Measurements from ENCODE around the gene RAB3IL1.

RAB3IL1 gene

DNA sequence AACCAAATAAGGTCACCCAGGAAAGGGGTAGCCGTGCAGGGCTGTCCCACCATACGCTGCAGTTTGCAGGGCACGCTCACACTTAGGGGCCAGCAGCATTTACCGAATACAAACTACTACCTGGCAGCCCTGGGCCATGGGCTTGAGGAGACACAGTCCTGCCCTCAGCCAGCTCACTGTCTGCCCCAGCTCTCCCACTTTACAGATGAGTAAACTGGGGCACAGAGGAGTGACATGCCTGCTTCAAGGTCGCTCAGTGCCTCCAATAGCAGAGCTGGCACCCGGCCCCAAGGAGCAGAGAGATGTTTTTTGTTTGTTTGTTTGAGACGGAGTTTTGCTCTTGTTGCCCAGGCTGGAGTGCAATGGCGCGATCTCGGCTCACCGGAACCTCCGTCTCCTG is 28.8 kb downstream of the RAB3IL1 start:
- Histone ChIP-seq H3K9me3 (ENCODE audit: control extremely low read depth in 1 of 5, control insufficient read depth in 4 of 5, insufficient read depth in 2 of 5, low read depth in 1 of 5, low read length in 4 of 5) (peaks cover 0 to 2% (median 0%) of the 10 kb centered on the region in 5 experiments), H3K4me1 (ENCODE audit: control extremely low read depth in 1 of 4, control insufficient read depth in 4 of 4, insufficient read depth in 4 of 4, low read length in 3 of 4) (peaks cover 0 to 24% (median 19%) of the 10 kb centered on the region in 4 experiments), H3K36me3 (ENCODE audit: control insufficient read depth in 4 of 4, insufficient read depth in 4 of 4, low read length in 3 of 4) (no peaks in the 10 kb centered on the region), H3K27me3 (replicated peaks in 2 of 5; ENCODE audit: control insufficient read depth in 4 of 5, insufficient read depth in 5 of 5, low read length in 4 of 5) (peaks cover 0 to 2% (median 0%) of the 10 kb centered on the region in 5 experiments), H3K27ac (ENCODE audit: insufficient read depth in 1 of 2, low read depth in 1 of 2, low read length in 2 of 2, poor library complexity in 1 of 2, severe bottlenecking in 2 of 2) (no peak overlapping the region), H3K4me3 (ENCODE audit: control insufficient read depth in 1 of 7, extremely low read depth in 1 of 7, insufficient read depth in 4 of 7, low read depth in 2 of 7, low read length in 6 of 7) (no peak overlapping the region)
- WGBS (ENCODE audit: insufficient coverage), result 87% methylated on average over 12 of the region's 12 CpGs
- CTCF ChIA-PET, result interaction anchor here (0.9 to 28.6 kb wide), 6 partner anchors 10 to 219 kb away, joined by 3 to 344 read pairs (median 4); no protein-coding TSS in a partner anchor
- DNase-seq, result no peak
- POLR2A ChIA-PET, result no interaction called here

DNA sequence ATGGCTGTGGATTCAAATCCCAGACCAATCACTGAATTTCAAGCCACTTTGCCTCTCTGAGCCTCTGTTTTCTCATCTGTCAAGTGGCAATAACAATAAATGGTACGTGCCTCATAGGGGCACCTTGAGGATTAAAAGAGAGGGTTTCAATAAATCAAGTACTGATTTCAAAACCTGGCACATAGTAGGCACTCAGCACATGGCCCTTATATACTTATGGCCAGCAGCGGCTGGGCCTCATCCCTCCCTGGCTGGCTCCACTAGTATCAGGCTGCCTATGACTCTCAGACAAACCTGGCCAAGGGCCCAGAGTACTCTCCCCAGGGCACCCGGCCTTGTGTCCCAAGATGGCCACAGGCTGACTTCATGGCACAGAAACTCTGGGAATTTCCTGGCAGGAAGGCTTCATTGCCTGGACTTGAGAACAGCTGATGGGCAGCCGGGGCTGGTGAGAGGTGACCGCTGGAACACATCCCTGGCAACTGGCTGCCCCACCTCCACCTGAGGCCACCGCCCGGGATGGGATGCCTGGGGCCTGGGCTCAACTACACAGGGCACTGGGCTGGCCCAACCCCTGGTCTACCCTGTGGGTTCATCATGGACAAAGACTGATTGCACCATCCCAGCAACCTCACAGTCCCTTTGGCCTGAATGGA is 29.4 kb downstream of the RAB3IL1 start:
- no peak for DNase-seq
- H3K9me3 ChIP-seq (ENCODE audit: control extremely low read depth in 1 of 5, control insufficient read depth in 4 of 5, insufficient read depth in 2 of 5, low read depth in 1 of 5, low read length in 4 of 5), result peaks cover 0 to 2% (median 0%) of the 10 kb centered on the region in 5 experiments
- no peak overlapping the region for H3K4me3 ChIP-seq (ENCODE audit: control insufficient read depth in 1 of 7, extremely low read depth in 1 of 7, insufficient read depth in 4 of 7, low read depth in 2 of 7, low read length in 6 of 7)
- 100% methylated on average over 7 of the region's 7 CpGs for WGBS (ENCODE audit: insufficient coverage)
- H3K27ac ChIP-seq (ENCODE audit: insufficient read depth in 1 of 2, low read depth in 1 of 2, low read length in 2 of 2, poor library complexity in 1 of 2, severe bottlenecking in 2 of 2), result no peak overlapping the region
- POLR2A ChIA-PET, result no interaction called here
- no peaks in the 10 kb centered on the region for H3K36me3 ChIP-seq (ENCODE audit: control insufficient read depth in 4 of 4, insufficient read depth in 4 of 4, low read length in 3 of 4)
- CTCF ChIA-PET, result interaction anchor here (0.9 to 28.6 kb wide), 6 partner anchors 11 to 220 kb away, joined by 3 to 344 read pairs (median 4); no protein-coding TSS in a partner anchor
- peaks cover 0 to 24% (median 19%) of the 10 kb centered on the region in 4 experiments for H3K4me1 ChIP-seq (ENCODE audit: control extremely low read depth in 1 of 4, control insufficient read depth in 4 of 4, insufficient read depth in 4 of 4, low read length in 3 of 4)
- H3K27me3 ChIP-seq (replicated peaks in 2 of 5; ENCODE audit: control insufficient read depth in 4 of 5, insufficient read depth in 5 of 5, low read length in 4 of 5), result peaks cover 0 to 1% (median 0%) of the 10 kb centered on the region in 5 experiments

DNA sequence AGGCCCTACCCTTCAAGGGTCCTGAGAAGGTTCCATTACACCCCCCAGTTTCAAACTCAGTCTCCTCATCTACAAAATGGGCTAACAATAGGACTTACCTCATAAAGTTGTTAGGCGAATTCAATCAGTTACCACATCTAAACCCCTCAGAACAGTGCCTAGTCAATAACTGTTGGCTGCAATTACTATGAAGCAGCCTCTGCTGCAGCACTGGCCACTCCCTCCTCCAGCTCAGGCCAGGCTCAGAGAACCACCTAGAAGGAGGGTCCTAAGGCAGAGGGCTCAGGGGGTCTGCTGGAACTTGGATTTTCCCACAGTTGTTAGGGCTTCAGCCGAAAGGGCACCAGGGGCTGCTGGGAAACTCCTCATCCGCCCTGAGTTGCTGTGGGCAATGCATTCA is 30.7 kb downstream of the RAB3IL1 start:
- no peak for DNase-seq
- Histone ChIP-seq H3K27me3 (replicated peaks in 2 of 5; ENCODE audit: control insufficient read depth in 4 of 5, insufficient read depth in 5 of 5, low read length in 4 of 5) (no peaks in the 10 kb centered on the region), H3K27ac (ENCODE audit: insufficient read depth in 1 of 2, low read depth in 1 of 2, low read length in 2 of 2, poor library complexity in 1 of 2, severe bottlenecking in 2 of 2) (no peak overlapping the region), H3K9me3 (ENCODE audit: control extremely low read depth in 1 of 5, control insufficient read depth in 4 of 5, insufficient read depth in 2 of 5, low read depth in 1 of 5, low read length in 4 of 5) (peaks cover 0 to 2% (median 0%) of the 10 kb centered on the region in 5 experiments), H3K36me3 (ENCODE audit: control insufficient read depth in 4 of 4, insufficient read depth in 4 of 4, low read length in 3 of 4) (no peaks in the 10 kb centered on the region), H3K4me1 (ENCODE audit: control extremely low read depth in 1 of 4, control insufficient read depth in 4 of 4, insufficient read depth in 4 of 4, low read length in 3 of 4) (peaks cover 0 to 17% (median 16%) of the 10 kb centered on the region in 4 experiments), H3K4me3 (ENCODE audit: control insufficient read depth in 1 of 7, extremely low read depth in 1 of 7, insufficient read depth in 4 of 7, low read depth in 2 of 7, low read length in 6 of 7) (no peak overlapping the region)
- 96% methylated on average over 3 of the region's 3 CpGs for whole genome bisulfite sequencing (ENCODE audit: insufficient coverage)
- CTCF ChIA-PET, result interaction anchor here (23.7 to 28.6 kb wide), 2 partner anchors 5 to 11 kb away, joined by 344 read pairs; partner anchors contain the start of gene FADS3
- POLR2A ChIA-PET, result no interaction called here

DNA sequence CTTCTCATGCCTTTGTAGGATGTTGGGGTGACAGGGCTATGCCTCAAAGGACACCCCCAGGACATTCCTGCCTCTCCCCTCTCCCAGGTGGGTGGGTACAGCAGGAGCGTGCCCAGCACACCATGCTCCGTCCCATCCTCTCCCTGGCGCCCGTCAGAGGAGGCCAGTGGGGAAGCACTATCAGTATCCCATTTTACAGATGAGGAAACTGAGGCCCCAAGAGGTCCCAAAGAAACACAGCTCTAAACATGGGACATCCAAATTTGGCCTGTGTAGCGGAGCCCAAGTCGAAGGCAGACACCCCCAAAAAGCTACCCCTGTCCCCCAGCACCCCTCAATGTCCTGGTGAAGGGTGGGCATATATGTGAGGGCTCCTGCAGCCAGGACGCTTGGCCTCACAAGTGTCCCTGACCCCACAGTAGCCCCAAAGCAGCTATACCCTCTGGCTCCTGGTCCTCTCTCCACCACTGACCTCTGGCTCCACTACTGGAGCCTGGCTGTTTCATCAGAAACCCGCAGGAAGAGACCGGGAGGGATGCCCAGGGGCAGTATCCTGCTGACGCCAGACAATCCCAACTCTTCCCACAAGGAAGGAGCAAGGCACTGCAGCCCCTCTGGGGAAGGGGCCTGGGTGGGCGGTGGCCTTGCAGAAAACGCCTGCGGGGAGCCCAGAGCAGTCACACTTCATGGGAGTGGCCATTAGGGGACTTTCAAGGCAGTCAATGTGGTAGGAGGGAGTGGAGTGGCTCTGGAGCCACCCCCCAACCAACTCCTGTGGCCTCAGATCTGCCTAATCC is 31.4 kb downstream of the RAB3IL1 start:
- WGBS (ENCODE audit: insufficient coverage), result 91% methylated on average over 6 of the region's 13 CpGs
- Histone ChIP-seq H3K27ac (ENCODE audit: insufficient read depth in 1 of 2, low read depth in 1 of 2, low read length in 2 of 2, poor library complexity in 1 of 2, severe bottlenecking in 2 of 2) (no peak overlapping the region), H3K9me3 (ENCODE audit: control extremely low read depth in 1 of 5, control insufficient read depth in 4 of 5, insufficient read depth in 2 of 5, low read depth in 1 of 5, low read length in 4 of 5) (peaks cover 0 to 2% (median 0%) of the 10 kb centered on the region in 5 experiments), H3K4me1 (ENCODE audit: control extremely low read depth in 1 of 4, control insufficient read depth in 4 of 4, insufficient read depth in 4 of 4, low read length in 3 of 4) (peaks cover 0 to 13% (median 13%) of the 10 kb centered on the region in 4 experiments), H3K27me3 (replicated peaks in 2 of 5; ENCODE audit: control insufficient read depth in 4 of 5, insufficient read depth in 5 of 5, low read length in 4 of 5) (no peaks in the 10 kb centered on the region), H3K4me3 (ENCODE audit: control insufficient read depth in 1 of 7, extremely low read depth in 1 of 7, insufficient read depth in 4 of 7, low read depth in 2 of 7, low read length in 6 of 7) (no peak overlapping the region), H3K36me3 (ENCODE audit: control insufficient read depth in 4 of 4, insufficient read depth in 4 of 4, low read length in 3 of 4) (no peaks in the 10 kb centered on the region)
- DNase-seq, result no peak
- ChIA-PET POLR2A (no interaction called here), CTCF (interaction anchor here (1.2 to 28.6 kb wide), 3 partner anchors 6 to 88 kb away, joined by 4 to 344 read pairs (median 344); partner anchors contain the start of gene FADS3)

DNA sequence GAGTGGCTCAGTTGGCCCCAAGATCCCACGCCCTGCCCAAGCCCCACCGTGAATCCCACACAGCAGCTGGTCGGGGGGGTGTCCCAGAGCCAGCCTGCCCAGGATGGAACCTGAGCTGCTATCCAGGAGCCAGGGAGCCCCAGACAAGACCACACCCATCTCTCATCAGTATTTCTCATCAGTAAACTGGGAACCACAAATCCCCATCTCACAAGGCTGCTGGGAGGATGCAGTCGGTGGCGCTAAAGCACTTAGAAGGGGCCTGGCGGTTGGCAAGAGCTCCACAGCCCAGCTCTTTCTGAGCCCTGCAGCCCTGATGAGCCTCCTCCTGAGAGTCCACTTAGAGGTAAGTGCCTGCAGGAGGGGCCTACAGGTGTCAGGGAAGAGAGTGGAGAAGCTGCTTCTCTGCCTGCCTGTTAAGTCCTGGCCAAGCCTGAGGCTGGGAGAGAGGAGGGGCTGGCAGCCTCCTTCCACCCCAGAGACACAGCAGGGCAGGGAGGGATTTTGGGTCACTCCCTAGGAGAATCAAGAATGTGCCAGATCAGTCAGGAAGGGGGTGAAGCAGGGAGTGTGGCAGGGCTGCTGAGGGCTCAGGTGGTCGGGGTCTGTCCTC is 32.1 kb downstream of the RAB3IL1 start:
- no peak overlapping the region for H3K27ac ChIP-seq (ENCODE audit: insufficient read depth in 1 of 2, low read depth in 1 of 2, low read length in 2 of 2, poor library complexity in 1 of 2, severe bottlenecking in 2 of 2)
- peak in 1 of 3 donors; percentile 33 for DNase-seq
- CTCF ChIA-PET, result interaction anchor here (0.8 to 28.6 kb wide), 5 partner anchors 7 to 219 kb away, joined by 3 to 344 read pairs (median 8); partner anchors contain the start of gene FADS3
- no peak overlapping the region for H3K4me3 ChIP-seq (ENCODE audit: control insufficient read depth in 1 of 7, extremely low read depth in 1 of 7, insufficient read depth in 4 of 7, low read depth in 2 of 7, low read length in 6 of 7)
- H3K36me3 ChIP-seq (ENCODE audit: control insufficient read depth in 4 of 4, insufficient read depth in 4 of 4, low read length in 3 of 4), result no peaks in the 10 kb centered on the region
- H3K27me3 ChIP-seq (replicated peaks in 2 of 5; ENCODE audit: control insufficient read depth in 4 of 5, insufficient read depth in 5 of 5, low read length in 4 of 5), result no peaks in the 10 kb centered on the region
- POLR2A ChIA-PET, result no interaction called here
- peaks cover 0 to 6% (median 6%) of the 10 kb centered on the region in 4 experiments for H3K4me1 ChIP-seq (ENCODE audit: control extremely low read depth in 1 of 4, control insufficient read depth in 4 of 4, insufficient read depth in 4 of 4, low read length in 3 of 4)
- WGBS (ENCODE audit: insufficient coverage), result 100% methylated on average over 6 of the region's 7 CpGs
- peaks cover 0 to 2% (median 0%) of the 10 kb centered on the region in 5 experiments for H3K9me3 ChIP-seq (ENCODE audit: control extremely low read depth in 1 of 5, control insufficient read depth in 4 of 5, insufficient read depth in 2 of 5, low read depth in 1 of 5, low read length in 4 of 5)

DNA sequence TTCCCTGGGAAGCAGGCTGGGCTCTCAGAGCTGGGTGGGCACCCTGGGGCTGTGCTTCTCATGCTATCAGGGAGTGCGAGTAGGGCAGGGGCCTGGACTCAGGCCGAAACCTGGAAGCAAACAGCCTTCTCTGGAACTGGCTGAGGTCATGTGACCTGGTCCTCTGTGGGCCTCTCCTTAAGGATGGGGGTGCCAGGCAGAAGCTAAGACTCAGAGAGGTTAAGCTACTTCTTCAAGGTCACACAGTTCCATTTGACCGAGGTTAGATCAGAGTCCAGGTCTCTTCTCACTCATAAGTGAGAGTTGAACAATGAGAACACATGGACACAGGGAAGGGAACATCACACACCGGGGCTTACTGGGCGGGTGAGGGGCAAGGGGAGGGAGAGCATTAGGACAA is 33.4 kb downstream of the RAB3IL1 start:
- no peaks in the 10 kb centered on the region for H3K36me3 ChIP-seq (ENCODE audit: control insufficient read depth in 4 of 4, insufficient read depth in 4 of 4, low read length in 3 of 4)
- H3K4me3 ChIP-seq (ENCODE audit: control insufficient read depth in 1 of 7, extremely low read depth in 1 of 7, insufficient read depth in 4 of 7, low read depth in 2 of 7, low read length in 6 of 7), result no peak overlapping the region
- WGBS (ENCODE audit: insufficient coverage), result 94% methylated on average over 5 of the region's 5 CpGs
- H3K4me1 ChIP-seq (ENCODE audit: control extremely low read depth in 1 of 4, control insufficient read depth in 4 of 4, insufficient read depth in 4 of 4, low read length in 3 of 4), result no peaks in the 10 kb centered on the region
- ChIA-PET CTCF (interaction anchor here (0.8 to 28.6 kb wide), 5 partner anchors 8 to 224 kb away, joined by 3 to 344 read pairs (median 10); partner anchors contain the start of gene FADS3), POLR2A (no interaction called here)
- no peak overlapping the region for H3K27ac ChIP-seq (ENCODE audit: insufficient read depth in 1 of 2, low read depth in 1 of 2, low read length in 2 of 2, poor library complexity in 1 of 2, severe bottlenecking in 2 of 2)
- no peak for DNase-seq
- H3K9me3 ChIP-seq (ENCODE audit: control extremely low read depth in 1 of 5, control insufficient read depth in 4 of 5, insufficient read depth in 2 of 5, low read depth in 1 of 5, low read length in 4 of 5), result peaks cover 0 to 2% (median 0%) of the 10 kb centered on the region in 5 experiments
- no peaks in the 10 kb centered on the region for H3K27me3 ChIP-seq (replicated peaks in 2 of 5; ENCODE audit: control insufficient read depth in 4 of 5, insufficient read depth in 5 of 5, low read length in 4 of 5)
